Brain microvascular endothelial cell (primary cell): Measurements from ENCODE around the gene PPARA.

Experiments
- DNase-seq: peaks from one replicate; pipeline ENCODE4 v3.0.0-alpha.2; 2020
- H3K27ac ChIP-seq: fragments of 250-450 bp; sonication (Bioruptor Pico); 2 replicates; pipeline ENCODE4 v1.5.1; 2020; ENCODE audit warnings: mild to moderate bottlenecking, moderate library complexity
- H3K27me3 ChIP-seq: fragments of 250-450 bp; sonication (Bioruptor Pico); replicated peaks from 2 replicates; pipeline ENCODE4 v1.5.1; 2020; ENCODE audit warnings: mild to moderate bottlenecking
- H3K36me3 ChIP-seq: fragments of 250-450 bp; sonication (Bioruptor Pico); replicated peaks from 2 replicates; pipeline ENCODE4 v1.5.1; 2020; ENCODE audit warnings: mild to moderate bottlenecking
- H3K4me3 ChIP-seq: 2 replicates; pipeline ENCODE4 v1.5.1; 2011; ENCODE audit warnings: low read depth, mild to moderate bottlenecking, control low read depth, low read length, moderate library complexity
- CTCF ChIP-seq: IDR thresholded peaks from 2 replicates; pipeline ENCODE4 v1.5.1; 2011; ENCODE audit warnings: low read depth, mild to moderate bottlenecking, moderate library complexity, low read length, control low read depth, inconsistent platforms; ENCODE audit errors: missing control alignments
- in situ Hi-C: cut with HindIII; loops from 2 replicates; pipeline ENCODE4 v1.10.0; 2017; ENCODE audit warnings: low sequenced_read_pairs, low pct_ligation_motif_present

The PPARA gene

GRCh38 chr22:46143491-46144147 lies 6.7 kb upstream of the PPARA start:
- no peak overlapping the region for H3K4me3 ChIP-seq
- no peak overlapping the region for H3K27ac ChIP-seq
- no peak for TF ChIP-seq CTCF
- peaks cover 2% of the 10 kb centered on the region for H3K27me3 ChIP-seq
- no peaks in the 10 kb centered on the region for H3K36me3 ChIP-seq
- no peak for DNase-seq
- in situ Hi-C loops = loop anchor here (25.0 kb wide), 1 partner anchor 169 kb away; no protein-coding TSS in a partner anchor

DNA sequence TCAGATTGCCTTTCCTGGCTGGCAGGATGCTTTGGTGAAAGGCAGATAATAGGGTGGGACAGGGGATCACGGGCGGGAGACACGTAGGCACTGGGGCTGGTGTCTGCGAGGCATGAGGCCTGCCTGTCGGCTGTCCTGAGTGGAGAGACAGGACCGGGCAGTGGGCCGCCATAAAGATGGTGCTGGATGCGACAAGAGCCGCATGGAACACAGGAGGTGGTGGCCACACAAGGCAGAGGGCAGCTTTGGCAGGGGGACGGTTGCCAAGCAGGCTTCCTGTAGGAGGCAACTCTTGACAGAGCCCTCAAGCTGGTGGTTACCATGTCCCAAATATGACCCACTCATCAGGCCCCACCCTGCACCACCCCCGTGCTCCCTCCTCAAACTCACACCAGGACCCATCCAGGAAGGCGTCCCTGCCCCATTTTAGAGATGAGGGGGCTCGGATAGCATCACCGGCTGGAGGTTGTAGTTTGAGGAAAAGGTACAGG lies 4.9 kb upstream of the PPARA start:
- no peak for TF ChIP-seq CTCF
- no peak for DNase-seq
- H3K27me3 ChIP-seq = peaks cover 15% of the 10 kb centered on the region
- no peak overlapping the region for H3K27ac ChIP-seq
- in situ Hi-C loops = loop anchor here (25.0 kb wide), 1 partner anchor 167 kb away; no protein-coding TSS in a partner anchor
- no peaks in the 10 kb centered on the region for H3K36me3 ChIP-seq
- H3K4me3 ChIP-seq = no peak overlapping the region

- in situ Hi-C loops = loop anchor here (25.0 kb wide), 1 partner anchor 166 kb away; no protein-coding TSS in a partner anchor
- no peak overlapping the region for H3K27ac ChIP-seq
- no peak overlapping the region for H3K4me3 ChIP-seq
- H3K36me3 ChIP-seq = no peaks in the 10 kb centered on the region
- H3K27me3 ChIP-seq = peaks cover 15% of the 10 kb centered on the region
- DNase-seq = no peak
- no peak for TF ChIP-seq CTCF
Measured at GRCh38 chr22:46145896-46146295, 4.4 kb upstream of the PPARA start.

DNA sequence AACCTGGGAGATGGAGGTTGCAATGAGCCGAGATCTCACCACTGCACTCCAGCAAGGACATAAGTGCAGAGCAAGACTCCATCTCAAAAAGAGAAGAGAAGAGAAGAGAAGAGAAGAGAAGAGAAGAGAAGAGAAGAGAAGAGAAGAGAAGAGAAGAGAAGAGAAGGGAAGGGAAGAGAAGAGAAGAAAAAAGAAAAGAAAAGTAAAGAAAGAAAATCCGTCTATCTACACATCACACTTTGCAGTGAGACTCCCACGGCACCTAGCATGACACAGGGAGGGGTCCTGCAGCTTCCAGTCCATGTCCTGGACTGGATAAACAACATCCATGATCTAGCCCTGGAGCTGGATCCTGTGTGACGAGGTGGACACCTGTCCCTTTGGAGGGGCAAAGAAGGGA lies 4.0 kb upstream of the PPARA start:
- in situ Hi-C loops = loop anchor here (25.0 kb wide), 1 partner anchor 166 kb away; no protein-coding TSS in a partner anchor
- Histone ChIP-seq H3K36me3 (no peaks in the 10 kb centered on the region), H3K27ac (no peak overlapping the region), H3K4me3 (no peak overlapping the region), H3K27me3 (peaks cover 15% of the 10 kb centered on the region)
- DNase-seq = no peak
- no peak for TF ChIP-seq CTCF

GRCh38 chr22:46147061-46147460 lies 3.3 kb upstream of the PPARA start:
- Histone ChIP-seq H3K36me3 (no peaks in the 10 kb centered on the region), H3K27ac (no peak overlapping the region), H3K27me3 (peaks cover 15% of the 10 kb centered on the region), H3K4me3 (no peak overlapping the region)
- DNase-seq = no peak
- in situ Hi-C loops = loop anchor here (25.0 kb wide), 1 partner anchor 165 kb away; no protein-coding TSS in a partner anchor
- no peak for TF ChIP-seq CTCF
